IMR-90 (cell line): Measurements from ENCODE around the gene GBE1. TPM values are rescaled to one million over a fixed set of nuclear protein-coding genes. Genes with fewer than 3 reads are reported as not detected.

Experiments used
- ATAC-seq: fragments of 200-7000 bp; cut with Tn5 transposase; 2 replicates; pipeline ENCODE4 v1.9.1; 2020; ENCODE audit warnings: low read depth, mild to moderate bottlenecking, moderate library complexity
- BruUV-seq: library from RNA; stranded (reverse); fragments of 400-500 nt; replicated peaks from 2 replicates; lab custom pipeline; 2021; lab: Mats Ljungman, UMichigan
- CTCF ChIA-PET: fragments of 300-600 bp; formaldehyde crosslinking; extraction: SDS; loops from one replicate; lab custom pipeline; 2021; ENCODE audit warnings: antibody characterized with exemption; lab: Yijun Ruan, JAX
- POLR2A ChIA-PET: fragments of 300-600 bp; sonication (Branson Sonifier 250); formaldehyde crosslinking; loops from one replicate; lab custom pipeline; 2022; ENCODE audit warnings: antibody characterized with exemption; ENCODE audit not compliant: unreplicated experiment; lab: Charles Lee
- DNase-seq: peaks from one replicate; pipeline ENCODE4 v3.0.0; 2013
- H2AFZ ChIP-seq: replicated peaks from 2 replicates; pipeline ENCODE3; 2013; ENCODE audit warnings: low read length, mild to moderate bottlenecking; ENCODE audit not compliant: poor library complexity
- H2AK5ac ChIP-seq: 2 replicates; pipeline ENCODE4 v1.6.1; 2013; ENCODE audit warnings: low read depth, low read length, inconsistent platforms
- H2AK9ac ChIP-seq: replicated peaks from 2 replicates; pipeline ENCODE3; 2013; ENCODE audit warnings: mild to moderate bottlenecking, low read depth, low read length, moderate library complexity; ENCODE audit not compliant: poor library complexity
- H2BK120ac ChIP-seq: 2 replicates; pipeline ENCODE4 v1.6.1; 2013; ENCODE audit warnings: low read depth, low read length, inconsistent platforms
- H2BK15ac ChIP-seq: 3 replicates; pipeline ENCODE4 v1.6.1; 2013; ENCODE audit warnings: low read depth, low read length, inconsistent platforms
- H2BK20ac ChIP-seq: 2 replicates; pipeline ENCODE4 v1.6.1; 2013; ENCODE audit warnings: low read depth, mild to moderate bottlenecking, inconsistent platforms, low read length, moderate library complexity
- H2BK5ac ChIP-seq: 2 replicates; pipeline ENCODE4 v1.6.1; 2013; ENCODE audit warnings: mild to moderate bottlenecking, low read depth, low read length, inconsistent platforms; ENCODE audit not compliant: poor library complexity, severe bottlenecking
- H3K14ac ChIP-seq: replicated peaks from 2 replicates; pipeline ENCODE4 v1.6.1; 2013; ENCODE audit warnings: low read depth, low read length, inconsistent platforms
- H3K18ac ChIP-seq: 2 replicates; pipeline ENCODE4 v1.6.1; 2013; ENCODE audit warnings: low read depth, low read length, control low read depth
- H3K23ac ChIP-seq: 2 replicates; pipeline ENCODE4 v1.6.1; 2013; ENCODE audit warnings: low read depth, low read length, inconsistent platforms
- H3K27ac ChIP-seq: 2 replicates; pipeline ENCODE4 v1.5.1; 2013; ENCODE audit warnings: mild to moderate bottlenecking, control low read depth, low read length; ENCODE audit not compliant: insufficient read depth
- H3K27me3 ChIP-seq: 2 replicates; pipeline ENCODE4 v1.6.1; 2013; ENCODE audit warnings: low read length; ENCODE audit not compliant: control insufficient read depth, insufficient read depth
- H3K36me3 ChIP-seq: 2 replicates; pipeline ENCODE4 v1.6.1; 2013; ENCODE audit warnings: low read length, mixed read lengths; ENCODE audit not compliant: control insufficient read depth, insufficient read depth
- H3K4ac ChIP-seq: 2 replicates; pipeline ENCODE4 v1.6.1; 2013; ENCODE audit warnings: low read depth, low read length, inconsistent platforms
- H3K4me1 ChIP-seq: 2 replicates; pipeline ENCODE4 v1.6.1; 2013; ENCODE audit warnings: low read length, mixed read lengths; ENCODE audit not compliant: control insufficient read depth, insufficient read depth
- H3K4me2 ChIP-seq: 2 replicates; pipeline ENCODE4 v1.6.1; 2013; ENCODE audit warnings: low read depth, mild to moderate bottlenecking, control low read depth, low read length, moderate library complexity
- H3K4me3 ChIP-seq: 2 replicates; pipeline ENCODE4 v1.5.1; 2013; ENCODE audit warnings: low read depth, mild to moderate bottlenecking, control low read depth, low read length, moderate library complexity; ENCODE audit not compliant: insufficient read depth
- H3K56ac ChIP-seq: 2 replicates; pipeline ENCODE4 v1.6.1; 2013; ENCODE audit warnings: low read length, inconsistent platforms; ENCODE audit not compliant: insufficient read depth; ENCODE audit errors: extremely low read depth
- H3K79me1 ChIP-seq, 2 experiments: 2 replicates each; pipeline ENCODE4 v1.6.1; 2013; ENCODE audit warnings: low read length in 2 of 2, inconsistent platforms in 1 of 2, low read depth in 1 of 2
- H3K9ac ChIP-seq: 2 replicates; pipeline ENCODE4 v1.6.1; 2013; ENCODE audit warnings: low read depth, low read length, control low read depth
- H3K9me1 ChIP-seq: 2 replicates; pipeline ENCODE4 v1.6.1; 2013; ENCODE audit warnings: low read length, inconsistent platforms; ENCODE audit not compliant: insufficient read depth
- H3K9me3 ChIP-seq: 2 replicates; pipeline ENCODE4 v1.6.1; 2013; ENCODE audit warnings: low read length; ENCODE audit not compliant: control insufficient read depth, insufficient read depth
- H4K20me1 ChIP-seq: 2 replicates; pipeline ENCODE4 v1.6.1; 2013; ENCODE audit warnings: low read length, inconsistent platforms; ENCODE audit not compliant: insufficient read depth
- H4K5ac ChIP-seq: 2 replicates; pipeline ENCODE4 v1.6.1; 2013; ENCODE audit warnings: mild to moderate bottlenecking, low read depth, low read length, control low read depth
- H4K8ac ChIP-seq, 2 experiments: 2 replicates each; pipeline ENCODE4 v1.6.1; 2013; ENCODE audit warnings: low read depth in 2 of 2, low read length in 2 of 2, control low read depth in 1 of 2, inconsistent platforms in 1 of 2
- H4K91ac ChIP-seq: 2 replicates; pipeline ENCODE4 v1.6.1; 2013; ENCODE audit warnings: low read depth, low read length, inconsistent platforms; ENCODE audit not compliant: insufficient read depth
- BHLHE40 ChIP-seq: fragments of 150-350 bp; IDR thresholded peaks from 2 replicates; pipeline ENCODE4 v1.6.1; 2016; ENCODE audit warnings: mild to moderate bottlenecking, low read depth, low read length
- CEBPB ChIP-seq: IDR thresholded peaks from 2 replicates; pipeline ENCODE4 v1.6.1; 2012; ENCODE audit warnings: low read depth, low read length, improper control_type of control experiment
- CHD1 ChIP-seq: IDR thresholded peaks from 2 replicates; pipeline ENCODE4 v1.6.1; 2012; ENCODE audit warnings: low read depth, low read length, improper control_type of control experiment
- CTCF ChIP-seq: conservative IDR thresholded peaks from 2 replicates; pipeline ENCODE4 v1.5.1; 2012; ENCODE audit warnings: mild to moderate bottlenecking, low read depth, low read length, improper control_type of control experiment
- FOS ChIP-seq: fragments of 150-350 bp; IDR thresholded peaks from 2 replicates; pipeline ENCODE4 v1.6.1; 2016; ENCODE audit warnings: low read depth, low read length
- MAFK ChIP-seq: IDR thresholded peaks from 2 replicates; pipeline ENCODE4 v1.6.1; 2012; ENCODE audit warnings: low read depth, low read length, improper control_type of control experiment
- MAZ ChIP-seq: IDR thresholded peaks from 2 replicates; pipeline ENCODE4 v1.6.1; 2012; ENCODE audit warnings: low read depth, mild to moderate bottlenecking, low read length, improper control_type of control experiment, moderate library complexity, borderline replicate concordance
- MXI1 ChIP-seq: IDR thresholded peaks from 2 replicates; pipeline ENCODE4 v1.6.1; 2012; ENCODE audit warnings: low read depth, mild to moderate bottlenecking, low read length, moderate library complexity, borderline replicate concordance
- NFE2L2 ChIP-seq: fragments of 150-350 bp; IDR thresholded peaks from 2 replicates; pipeline ENCODE4 v1.6.1; 2016; ENCODE audit warnings: low read depth, mild to moderate bottlenecking, low read length
- POLR2A ChIP-seq: IDR thresholded peaks from 2 replicates; pipeline ENCODE4 v1.6.1; 2012; ENCODE audit warnings: mild to moderate bottlenecking, low read depth, low read length
- RAD21 ChIP-seq: IDR thresholded peaks from 2 replicates; pipeline ENCODE4 v1.6.1; 2012; ENCODE audit warnings: low read length, improper control_type of control experiment
- RCOR1 ChIP-seq: IDR thresholded peaks from 2 replicates; pipeline ENCODE4 v1.6.1; 2012; ENCODE audit warnings: mild to moderate bottlenecking, low read length, improper control_type of control experiment; ENCODE audit not compliant: insufficient replicate concordance
- RFX5 ChIP-seq: IDR thresholded peaks from 2 replicates; pipeline ENCODE4 v1.8.0; 2012; ENCODE audit warnings: low read depth, mild to moderate bottlenecking, low read length, moderate library complexity
- SMC3 ChIP-seq: fragments of 150-350 bp; IDR thresholded peaks from 2 replicates; pipeline ENCODE4 v1.6.1; 2016; ENCODE audit warnings: low read depth, mild to moderate bottlenecking, antibody characterized with exemption, low read length, moderate library complexity
- USF2 ChIP-seq: fragments of 150-350 bp; IDR thresholded peaks from 2 replicates; pipeline ENCODE4 v1.6.1; 2017; ENCODE audit warnings: mild to moderate bottlenecking, antibody characterized with exemption, low read length, low read depth
- WGBS, 2 experiments: methylation state at CpG; one replicate each; pipeline versions ENCODE4 v1.1.5 to v1.1.7; 2013; ENCODE audit warnings: missing lambda C conversion rate in 2 of 2; ENCODE audit not compliant: insufficient read length in 1 of 2; ENCODE audit errors: extremely low coverage in 2 of 2; 5-methylcytosine and 5-hydroxymethylcytosine counted together
- dilution Hi-C: fragments of 300-500 bp; cut with HindIII; formaldehyde crosslinking; loops from one replicate; pipeline ENCODE4 v1.14.3; 2018; ENCODE audit warnings: low sequenced_read_pairs; ENCODE audit not compliant: unreplicated experiment
- in situ Hi-C: fragments of 300-500 bp; cut with MboI; formaldehyde crosslinking; loops from 3 replicates; pipeline ENCODE4 v1.14.3; 2019; ENCODE audit warnings: low sequenced_read_pairs, inconsistent platforms, mixed read lengths
- intact Hi-C: fragments of 100-400 bp; cut with micrococcal nuclease; formaldehyde crosslinking; loops from 2 replicates; pipeline ENCODE4 v1.10.0; 2022
- polyA plus RNA-seq, 3 experiments: library from polyadenylated mRNA; depleted of rRNA; stranded (reverse); fragments of >200 nt; gene quantifications; 2 replicates each; pipeline ENCODE4 v1.2.3, GENCODE V29; 2012; ENCODE audit warnings: low replicate concordance in 1 of 3
- total RNA-seq: library from RNA; depleted of rRNA; stranded (reverse); fragments of >200 nt; gene quantifications from 2 replicates; pipeline ENCODE4 v1.2.3, GENCODE V29; 2012
- TF ChIP-seq, protein P1 (sequence below): fragments of 150-350 bp; IDR thresholded peaks from 2 replicates; pipeline ENCODE4 v1.6.1; 2016; ENCODE audit warnings: low read depth, mild to moderate bottlenecking, low read length, moderate library complexity, borderline replicate concordance

The GBE1 gene
- total and polyA plus RNA-seq, 2 of the 4 experiments (the other 2 are of a cell fraction), result 36.7 to 90.3 TPM

- H3K4me1 ChIP-seq, result no peaks in the 10 kb centered on the region
Measured at GRCh38 chr3:81788610-81789009, 27.2 kb upstream of the GBE1 start.

More at GRCh38 chr3:81788610-81789009, 27.2 kb upstream of the GBE1 start:
- no peak overlapping the region for H2BK5ac ChIP-seq
- H2AK9ac ChIP-seq, result no peak overlapping the region
- H3K79me1 ChIP-seq, result no peaks in the 10 kb centered on the region
- H4K8ac ChIP-seq, result no peak overlapping the region
- H3K18ac ChIP-seq, result no peak overlapping the region
- no peak overlapping the region for H4K5ac ChIP-seq
- H3K23ac ChIP-seq, result no peak overlapping the region
- H4K91ac ChIP-seq, result no peak overlapping the region
- H4K20me1 ChIP-seq, result no peaks in the 10 kb centered on the region
- H2AK5ac ChIP-seq, result no peak overlapping the region
- H2BK20ac ChIP-seq, result no peak overlapping the region
- H3K27ac ChIP-seq, result no peak overlapping the region
- H2BK120ac ChIP-seq, result no peak overlapping the region
- in situ Hi-C loops (no loop called here), dilution Hi-C loops (no loop called here), intact Hi-C loops (no loop called here)
- no peak overlapping the region for H3K14ac ChIP-seq
- no peak overlapping the region for H3K4ac ChIP-seq
- H3K4me2 ChIP-seq, result no peak overlapping the region
- BruUV-seq, result no TSS peak
- WGBS, 2 experiments, result no CpG with 5 or more reads among the region's 2 CpGs
- ATAC-seq (no peak), DNase-seq (no peak)
- CTCF ChIA-PET, result no interaction called here
- POLR2A ChIA-PET, result no interaction called here
- no peak overlapping the region for H3K4me3 ChIP-seq
- H2BK15ac ChIP-seq, result no peak overlapping the region
- H3K36me3 ChIP-seq, result no peaks in the 10 kb centered on the region
- no peaks in the 10 kb centered on the region for H3K9me1 ChIP-seq
- TF ChIP-seq BHLHE40 (no peak), CHD1 (no peak), RCOR1 (no peak), CEBPB (no peak), CTCF (no peak), POLR2A (no peak), SMC3 (no peak), MAZ (no peak), NFE2L2 (no peak), MXI1 (no peak), RFX5 (no peak), USF2 (no peak), RAD21 (no peak), MAFK (no peak), FOS (no peak)
- TF ChIP-seq, protein P1, sequence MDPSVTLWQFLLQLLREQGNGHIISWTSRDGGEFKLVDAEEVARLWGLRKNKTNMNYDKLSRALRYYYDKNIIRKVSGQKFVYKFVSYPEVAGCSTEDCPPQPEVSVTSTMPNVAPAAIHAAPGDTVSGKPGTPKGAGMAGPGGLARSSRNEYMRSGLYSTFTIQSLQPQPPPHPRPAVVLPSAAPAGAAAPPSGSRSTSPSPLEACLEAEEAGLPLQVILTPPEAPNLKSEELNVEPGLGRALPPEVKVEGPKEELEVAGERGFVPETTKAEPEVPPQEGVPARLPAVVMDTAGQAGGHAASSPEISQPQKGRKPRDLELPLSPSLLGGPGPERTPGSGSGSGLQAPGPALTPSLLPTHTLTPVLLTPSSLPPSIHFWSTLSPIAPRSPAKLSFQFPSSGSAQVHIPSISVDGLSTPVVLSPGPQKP, result no peak
- H2AFZ ChIP-seq, result no peak overlapping the region
- H3K56ac ChIP-seq, result no peak overlapping the region
- H3K27me3 ChIP-seq, result no peaks in the 10 kb centered on the region
- H3K9ac ChIP-seq, result no peak overlapping the region
- no peaks in the 10 kb centered on the region for H3K9me3 ChIP-seq
